GM08714 (cell line): ENCODE measurements around the gene ERC2.

ENCODE experiments used
- H3K4me3 ChIP-seq: fragments of 200-500 bp; sonication (Bioruptor generic); 2 replicates; pipeline ENCODE4 v1.5.1; 2014; ENCODE audit warnings: mild to moderate bottlenecking, low read length, inconsistent platforms
- ZNF274 ChIP-seq: IDR thresholded peaks from 2 replicates; pipeline ENCODE4 v1.6.1; 2012; ENCODE audit warnings: mild to moderate bottlenecking, low read depth, low read length

ERC2 gene

DNA sequence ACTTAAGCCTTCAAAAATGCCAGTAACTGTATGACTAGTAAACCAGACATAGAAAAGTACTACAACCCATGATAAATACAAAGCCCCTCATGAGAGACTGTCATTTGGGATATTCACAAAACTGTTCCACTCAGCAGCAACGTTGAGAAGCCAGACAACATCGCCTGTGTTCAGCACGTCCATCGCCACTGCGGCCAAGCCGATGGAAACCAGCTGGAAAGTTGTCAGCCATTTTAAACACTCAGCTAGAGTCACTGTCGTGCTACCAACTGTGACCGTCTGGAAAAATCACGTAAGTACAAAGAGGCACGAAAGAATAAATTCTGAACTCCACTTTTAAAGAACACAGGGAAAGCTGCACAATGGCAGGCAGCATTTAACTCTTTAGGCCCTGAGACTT lies 640.5 kb downstream of the ERC2 start:
- no peak overlapping the region for H3K4me3 ChIP-seq
- TF ChIP-seq ZNF274: no peak

GRCh38 chr3:55826731-55827496 lies 641.4 kb downstream of the ERC2 start:
- TF ChIP-seq ZNF274: no peak
- no peak overlapping the region for H3K4me3 ChIP-seq

GRCh38 chr3:55826097-55826496 lies 642.2 kb downstream of the ERC2 start:
- no peak for TF ChIP-seq ZNF274

DNA sequence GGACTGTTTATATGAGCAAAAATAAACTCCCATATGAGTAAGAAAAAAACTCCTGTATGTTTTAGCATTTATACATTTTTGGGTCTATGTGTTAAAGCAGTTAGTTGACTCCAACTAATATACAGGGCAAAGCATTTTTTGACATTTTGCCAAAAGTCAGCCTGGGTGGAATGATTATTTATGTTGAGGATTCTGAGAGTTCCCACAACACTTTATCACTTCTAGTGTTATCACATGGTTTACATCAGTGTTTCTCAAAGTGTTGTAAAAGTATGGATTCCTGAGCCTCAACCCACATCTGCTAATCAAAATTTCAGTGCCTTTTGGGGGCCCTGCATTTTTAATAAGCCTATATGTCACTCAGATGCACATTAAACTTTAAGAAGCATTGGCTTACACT lies 643.9 kb downstream of the ERC2 start:
- no peak overlapping the region for H3K4me3 ChIP-seq
- no peak for TF ChIP-seq ZNF274

More at GRCh38 chr3:55826097-55826496, 642.2 kb downstream of the ERC2 start:
- H3K4me3 ChIP-seq: no peak overlapping the region

DNA sequence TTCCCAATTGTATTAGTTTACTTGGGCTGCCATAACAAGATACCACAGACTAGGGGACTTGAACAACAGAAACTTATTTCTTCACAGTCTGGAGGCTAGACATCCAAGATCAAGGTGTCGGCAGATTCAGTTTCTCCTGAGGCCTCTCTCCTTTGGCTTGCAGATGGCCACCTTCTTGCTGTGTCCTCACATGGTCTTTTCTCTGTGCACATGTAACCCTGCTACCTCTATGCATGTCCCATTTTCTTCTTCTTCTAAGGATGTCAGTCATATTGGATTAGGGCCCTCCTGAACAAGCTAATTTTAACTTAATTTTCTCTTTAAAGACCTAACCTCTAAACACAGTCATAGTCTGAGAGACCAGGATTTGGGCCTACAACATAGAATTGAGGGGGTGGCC lies 644.4 kb downstream of the ERC2 start:
- no peak for TF ChIP-seq ZNF274

DNA sequence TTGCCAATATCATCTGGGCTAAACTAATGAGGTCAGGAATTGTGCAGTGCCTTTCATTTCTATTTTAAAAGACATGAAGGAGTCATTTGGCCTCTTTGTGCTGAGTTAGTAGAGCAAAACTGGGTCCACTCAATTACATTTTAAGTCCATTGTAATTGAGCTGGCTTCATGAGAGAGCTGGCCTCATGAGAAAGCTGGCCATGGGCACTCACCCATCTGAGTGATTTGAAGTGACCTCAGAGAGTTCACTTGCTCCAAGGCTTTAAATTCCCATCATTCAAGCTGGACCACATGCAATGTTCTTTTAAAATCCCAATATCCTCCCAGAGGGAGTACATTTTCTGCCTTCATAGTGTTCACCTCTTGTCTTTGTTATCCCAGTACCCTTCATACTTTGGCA lies 645.3 kb downstream of the ERC2 start:
- no peak overlapping the region for H3K4me3 ChIP-seq
- no peak for TF ChIP-seq ZNF274

More for the DNA sequence above, 644.4 kb downstream of the ERC2 start:
- no peak overlapping the region for H3K4me3 ChIP-seq

DNA sequence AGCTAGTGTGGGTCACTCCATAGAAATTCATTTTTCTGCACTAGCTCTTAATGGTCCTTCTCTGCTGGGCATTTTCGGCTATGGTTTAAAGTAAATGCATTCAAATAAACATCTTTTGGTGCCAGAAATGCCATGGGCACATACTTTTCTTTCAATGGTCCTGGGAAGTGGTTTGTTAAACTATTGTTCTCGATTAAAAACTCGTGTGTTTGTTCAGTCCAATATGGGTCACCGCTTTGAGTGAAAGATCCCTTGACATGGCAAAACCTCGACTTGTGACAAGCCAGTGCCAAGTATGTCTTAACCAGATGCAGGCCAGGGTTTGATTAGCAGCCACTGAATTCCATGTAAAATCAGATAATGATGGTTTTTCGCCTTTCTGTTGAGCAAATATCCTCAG lies 649.3 kb downstream of the ERC2 start:
- no peak overlapping the region for H3K4me3 ChIP-seq

DNA sequence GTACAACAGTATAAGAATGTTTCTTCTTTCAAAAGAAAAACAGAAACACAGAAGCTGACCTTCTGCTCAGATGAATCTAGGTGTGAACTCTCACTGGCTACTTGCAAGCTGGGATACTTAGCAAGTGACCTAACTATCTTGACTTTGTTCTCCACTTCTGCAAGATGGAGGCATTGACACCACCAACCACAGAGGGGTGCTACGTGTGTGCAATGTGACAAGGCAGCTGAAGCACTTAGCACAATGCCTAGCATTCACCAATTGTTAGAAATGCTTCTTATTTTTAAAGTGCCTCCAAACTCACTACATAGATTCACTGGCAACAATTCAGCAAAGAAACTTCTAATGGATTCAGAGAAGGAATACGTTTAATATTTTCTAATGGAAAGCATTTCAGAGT lies 649.8 kb downstream of the ERC2 start:
- H3K4me3 ChIP-seq: no peak overlapping the region

More for the DNA sequence above, 649.3 kb downstream of the ERC2 start:
- no peak for TF ChIP-seq ZNF274

DNA sequence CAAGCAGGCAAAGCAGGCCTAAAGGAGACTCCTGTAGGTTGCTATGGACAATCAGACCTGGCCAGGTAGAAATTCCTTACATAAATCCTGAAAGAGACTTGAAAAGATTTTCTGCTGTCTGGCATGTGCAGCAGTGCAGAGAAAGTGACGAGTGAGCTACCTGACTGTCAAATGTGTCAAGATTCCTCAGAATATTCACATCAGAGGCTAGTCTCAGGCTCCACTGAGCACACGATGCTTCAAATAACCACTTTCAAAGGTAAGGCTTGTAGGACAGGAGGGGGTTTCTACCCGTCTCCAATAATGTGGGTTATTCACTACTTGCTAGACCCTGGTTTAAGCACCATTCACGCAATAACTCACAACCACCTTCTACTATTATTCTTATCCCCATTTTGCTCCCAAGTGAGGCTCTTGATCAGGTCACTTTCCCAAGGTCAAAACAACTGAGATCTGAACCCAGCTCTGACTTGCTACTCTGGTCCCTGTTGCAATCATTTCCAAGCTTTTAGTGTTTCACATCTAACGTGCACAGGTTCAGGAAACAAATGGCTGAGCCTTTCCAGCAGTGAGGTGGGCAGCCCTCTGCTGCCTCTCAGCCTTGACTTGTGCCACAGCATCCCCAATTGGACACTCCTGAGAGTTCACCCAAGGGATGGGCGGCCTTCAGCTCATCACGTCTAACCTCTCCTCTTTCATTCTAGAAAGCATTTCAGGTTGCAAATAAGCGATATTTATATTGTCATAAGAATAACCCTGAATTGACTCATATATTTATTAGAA lies 651.3 kb downstream of the ERC2 start:
- H3K4me3 ChIP-seq: no peak overlapping the region
- TF ChIP-seq ZNF274: no peak

More for the DNA sequence above, 649.8 kb downstream of the ERC2 start:
- no peak for TF ChIP-seq ZNF274

DNA sequence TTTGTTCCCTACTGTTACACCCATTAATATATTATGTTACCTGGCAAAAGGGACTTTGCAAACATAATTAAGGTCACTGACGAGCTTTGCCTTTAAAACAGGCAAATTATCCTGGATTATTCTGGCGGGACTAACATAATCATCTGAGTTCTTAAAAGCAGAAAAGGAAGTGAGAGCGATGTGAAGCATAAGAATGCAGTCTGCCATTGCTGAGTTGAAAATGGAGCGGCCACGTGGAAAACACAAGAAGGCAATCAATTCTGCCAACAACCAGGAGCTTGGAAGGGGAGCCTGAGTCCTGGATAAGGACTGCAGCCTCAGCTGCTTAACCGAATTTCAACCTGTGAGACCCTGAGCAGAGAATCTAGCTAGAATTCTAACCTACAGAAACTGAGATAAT lies 653.0 kb downstream of the ERC2 start:
- no peak overlapping the region for H3K4me3 ChIP-seq
- no peak for TF ChIP-seq ZNF274

- no peak for TF ChIP-seq ZNF274
Observed at GRCh38 chr3:55813268-55814097, 654.8 kb downstream of the ERC2 start.

DNA sequence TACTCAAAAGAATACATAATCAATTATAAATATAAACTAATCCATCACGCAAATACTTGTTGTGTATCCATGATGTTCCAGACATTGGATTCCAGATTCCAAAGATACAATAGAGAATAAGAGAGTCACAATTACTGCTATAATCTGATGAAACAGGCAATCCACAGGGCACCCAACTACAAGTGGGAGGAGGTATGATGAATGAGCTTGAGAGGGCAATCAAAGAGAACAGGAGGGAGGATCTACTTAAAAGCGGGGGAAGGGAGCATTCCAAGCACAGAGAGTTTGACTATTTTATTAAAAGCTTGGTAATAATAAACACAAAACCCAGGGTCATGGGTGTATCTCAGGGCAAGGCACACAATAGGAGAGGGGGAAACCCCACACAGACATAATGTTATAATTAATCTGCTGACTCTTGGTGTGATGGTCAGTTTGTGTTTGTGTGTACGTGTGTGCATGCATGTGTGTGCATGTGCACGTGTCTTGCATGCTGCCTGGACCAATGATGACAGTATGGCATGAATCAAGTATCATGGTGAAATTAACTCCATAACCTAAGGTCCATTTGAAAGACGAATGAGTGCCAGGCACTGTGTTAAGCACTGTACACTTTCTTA lies 655.8 kb downstream of the ERC2 start:
- H3K4me3 ChIP-seq: no peak overlapping the region
- no peak for TF ChIP-seq ZNF274

More at GRCh38 chr3:55813268-55814097, 654.8 kb downstream of the ERC2 start:
- no peak overlapping the region for H3K4me3 ChIP-seq

- no peak for TF ChIP-seq ZNF274
Observed at GRCh38 chr3:55807210-55807609, 661.1 kb downstream of the ERC2 start.

DNA sequence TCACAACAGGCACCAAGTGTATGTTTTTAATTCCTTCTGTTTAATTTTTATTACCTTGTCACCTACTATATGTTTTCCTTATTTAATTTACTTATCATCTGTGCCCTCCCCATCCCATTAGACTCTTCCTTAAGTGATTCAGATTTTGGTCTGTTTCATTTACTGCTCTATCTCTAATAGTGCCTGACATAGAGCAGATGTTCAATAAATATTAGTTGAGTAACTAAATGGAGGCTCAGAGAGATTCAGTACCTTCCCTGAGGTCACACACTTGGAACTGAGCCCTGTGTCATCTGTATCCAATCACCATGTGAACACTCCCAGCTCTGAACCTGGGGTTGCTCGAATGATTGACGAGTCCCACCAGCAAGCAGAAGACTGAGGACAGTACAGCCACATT lies 663.1 kb downstream of the ERC2 start:
- TF ChIP-seq ZNF274: no peak
- H3K4me3 ChIP-seq: no peak overlapping the region

More at GRCh38 chr3:55807210-55807609, 661.1 kb downstream of the ERC2 start:
- no peak overlapping the region for H3K4me3 ChIP-seq
